ENCODE measurements around the gene SLC10A4. TPM values are rescaled to one million over a fixed set of nuclear protein-coding genes. Genes with fewer than 3 reads are reported as not detected.

The SLC10A4 gene
- total RNA-seq, 1 donor from 2014 or later, result 6.6 TPM

DNA sequence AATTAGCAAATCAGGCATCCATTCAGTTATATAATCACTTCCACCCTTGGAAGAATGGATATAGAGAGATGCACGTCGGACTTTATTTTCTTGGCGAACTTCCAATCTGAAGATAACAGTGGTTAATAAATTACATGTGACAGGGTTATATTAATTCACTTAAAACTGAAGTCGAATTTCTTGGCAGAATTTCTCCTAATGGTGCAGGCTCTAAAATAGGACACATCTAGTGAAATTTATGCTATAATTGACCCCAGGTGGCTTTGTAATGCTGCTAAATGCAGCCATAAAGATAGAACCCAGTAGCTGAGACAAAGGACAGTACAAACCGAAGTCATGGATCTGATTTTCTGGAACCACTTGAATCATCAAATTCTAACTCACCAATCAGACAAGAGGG is 20.8 kb upstream of the SLC10A4 start:
- Histone ChIP-seq H3K4me3 (no peak overlapping the region), H3K27ac (no peak overlapping the region), H3K27me3 (no peaks in the 10 kb centered on the region), H3K36me3 (no peaks in the 10 kb centered on the region), H3K9me3 (no peaks in the 10 kb centered on the region), H3K4me1 (no peaks in the 10 kb centered on the region)
- TF ChIP-seq CTCF (IDR thresholded peaks at IDR 0.05), result no peak
- no peak for TF ChIP-seq POLR2A (IDR thresholded peaks at IDR 0.05)
- no peak for TF ChIP-seq POLR2AphosphoS5 (IDR thresholded peaks at IDR 0.05; ENCODE audit: insufficient read depth in 1 of 2, low read depth in 1 of 2)
- intact Hi-C loops (cut with DNase I), result no loop called here
- no peak for DNase-seq (ENCODE audit: extremely low spot score in 2 of 2)

- no peaks in the 10 kb centered on the region for H3K27me3 ChIP-seq
- H3K4me1 ChIP-seq, result no peaks in the 10 kb centered on the region
- H3K27ac ChIP-seq, result no peak overlapping the region
- no peaks in the 10 kb centered on the region for H3K36me3 ChIP-seq
- no peak for TF ChIP-seq POLR2AphosphoS5 (IDR thresholded peaks at IDR 0.05; ENCODE audit: insufficient read depth in 1 of 2, low read depth in 1 of 2)
- TF ChIP-seq POLR2A (IDR thresholded peaks at IDR 0.05), result no peak
- TF ChIP-seq CTCF (IDR thresholded peaks at IDR 0.05), result no peak
- H3K9me3 ChIP-seq, result no peaks in the 10 kb centered on the region
- no peak overlapping the region for H3K4me3 ChIP-seq
- DNase-seq (ENCODE audit: extremely low spot score in 2 of 2), result no peak
- intact Hi-C loops (cut with DNase I), result no loop called here
These were observed 15.7 kb upstream of the SLC10A4 start for GRCh38 chr4:48467442-48467841.

DNA sequence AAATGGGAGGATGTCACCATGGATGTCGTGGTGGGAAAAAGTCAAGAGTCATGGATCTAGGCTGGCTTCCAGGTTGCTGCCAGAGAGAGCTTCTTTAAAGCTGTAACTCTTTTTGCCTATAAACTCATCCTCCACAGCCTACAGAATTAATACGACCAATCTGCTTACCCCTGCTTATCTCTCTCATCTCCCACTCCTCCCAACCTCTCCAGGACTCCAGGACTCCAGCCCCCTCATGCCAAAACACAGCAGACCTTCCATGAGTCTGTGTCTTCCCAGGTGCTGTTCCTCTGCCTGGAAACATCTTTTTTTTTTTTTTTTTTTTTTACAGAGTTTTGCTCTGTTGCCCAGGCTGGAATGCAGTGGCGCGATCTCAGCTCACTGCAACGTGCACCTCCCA is 15.3 kb upstream of the SLC10A4 start:
- intact Hi-C loops (cut with DNase I), result no loop called here
- Histone ChIP-seq H3K27ac (no peak overlapping the region), H3K4me1 (no peaks in the 10 kb centered on the region), H3K36me3 (no peaks in the 10 kb centered on the region), H3K27me3 (no peaks in the 10 kb centered on the region), H3K4me3 (no peak overlapping the region), H3K9me3 (no peaks in the 10 kb centered on the region)
- DNase-seq (ENCODE audit: extremely low spot score in 2 of 2), result no peak
- TF ChIP-seq CTCF (IDR thresholded peaks at IDR 0.05) (no peak), POLR2A (IDR thresholded peaks at IDR 0.05) (no peak), POLR2AphosphoS5 (IDR thresholded peaks at IDR 0.05; ENCODE audit: insufficient read depth in 1 of 2, low read depth in 1 of 2) (no peak)

DNA sequence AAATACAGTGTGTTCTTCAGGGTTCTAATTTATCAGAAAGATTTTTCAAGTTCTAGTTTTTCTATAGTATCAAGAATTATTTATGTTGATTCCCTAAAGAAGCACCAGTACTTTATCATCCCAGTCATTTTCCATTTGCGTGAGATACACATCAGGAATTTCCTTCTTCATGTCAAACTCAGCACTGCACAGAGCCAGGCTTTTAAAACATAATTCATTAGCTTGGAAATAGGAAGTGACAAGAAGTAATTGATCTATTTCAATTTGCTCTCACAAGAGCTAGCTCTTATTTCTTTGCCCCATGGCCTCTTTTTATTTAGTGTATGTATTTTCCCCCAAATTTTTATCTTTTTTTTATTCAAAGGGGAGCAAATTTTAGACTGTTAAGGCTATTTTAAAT is 13.0 kb upstream of the SLC10A4 start:
- no peaks in the 10 kb centered on the region for H3K9me3 ChIP-seq
- H3K4me3 ChIP-seq, result no peak overlapping the region
- H3K27ac ChIP-seq, result no peak overlapping the region
- TF ChIP-seq POLR2AphosphoS5 (IDR thresholded peaks at IDR 0.05; ENCODE audit: insufficient read depth in 1 of 2, low read depth in 1 of 2), result no peak
- no peak for TF ChIP-seq CTCF (IDR thresholded peaks at IDR 0.05)
- TF ChIP-seq POLR2A (IDR thresholded peaks at IDR 0.05), result no peak
- DNase-seq (ENCODE audit: extremely low spot score in 2 of 2), result no peak
- no peaks in the 10 kb centered on the region for H3K4me1 ChIP-seq
- no peaks in the 10 kb centered on the region for H3K27me3 ChIP-seq
- no peaks in the 10 kb centered on the region for H3K36me3 ChIP-seq
- intact Hi-C loops (cut with DNase I), result no loop called here

GRCh38 chr4:48470570-48470969 is 12.6 kb upstream of the SLC10A4 start:
- Histone ChIP-seq H3K36me3 (no peaks in the 10 kb centered on the region), H3K4me1 (no peaks in the 10 kb centered on the region), H3K27me3 (no peaks in the 10 kb centered on the region), H3K9me3 (no peaks in the 10 kb centered on the region), H3K4me3 (no peak overlapping the region), H3K27ac (no peak overlapping the region)
- intact Hi-C loops (cut with DNase I), result no loop called here
- TF ChIP-seq POLR2AphosphoS5 (IDR thresholded peaks at IDR 0.05; ENCODE audit: insufficient read depth in 1 of 2, low read depth in 1 of 2), result no peak
- no peak for TF ChIP-seq CTCF (IDR thresholded peaks at IDR 0.05)
- TF ChIP-seq POLR2A (IDR thresholded peaks at IDR 0.05), result no peak
- DNase-seq (ENCODE audit: extremely low spot score in 2 of 2), result no peak

Data from vagina (tissue), 2 donors.